NK-92 (cell line): ENCODE results near the gene GNB5.

Source experiments
- DNase-seq: peaks from one replicate; lab custom pipeline; 2025; ENCODE audit not compliant: unreplicated experiment; lab: John Stamatoyannopoulos, UW

The GNB5 gene

DNA sequence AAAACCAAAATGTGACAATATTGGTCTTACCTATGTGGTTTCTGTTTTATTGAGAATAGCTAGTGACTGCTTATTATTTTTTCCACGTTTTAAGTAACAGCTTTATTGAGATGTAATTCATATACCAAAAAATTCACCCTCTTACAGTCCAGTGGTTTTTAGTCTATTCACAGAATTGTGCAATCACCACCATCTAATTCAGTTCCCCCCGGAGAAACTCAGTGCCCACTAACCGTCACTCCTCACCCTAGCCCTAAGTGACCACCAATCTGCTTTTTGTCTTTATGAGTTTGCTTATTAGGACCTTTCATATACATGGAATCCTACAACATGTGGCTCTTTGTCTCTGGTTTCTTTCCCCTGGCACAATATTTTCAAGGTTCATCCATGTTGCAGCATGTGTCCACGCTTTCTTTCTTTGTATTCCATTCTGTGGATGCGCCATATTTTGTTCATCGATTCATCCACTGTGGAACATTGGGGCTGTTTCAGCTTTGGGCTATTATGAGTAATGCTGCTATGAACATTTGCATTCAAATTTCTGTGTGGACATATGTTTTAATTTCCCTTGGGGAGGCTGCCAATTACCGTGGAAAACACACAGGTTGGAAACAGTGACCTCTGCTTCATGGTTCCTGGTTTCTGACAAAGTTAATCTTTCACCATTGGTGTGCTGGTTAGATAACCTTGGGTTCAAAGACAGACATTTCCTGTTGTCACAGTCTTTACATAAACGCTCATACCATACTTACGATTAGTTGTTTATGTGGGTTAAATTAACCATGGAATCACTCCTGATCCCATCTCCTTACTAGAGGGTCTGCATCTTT lies 75.4 kb downstream of the GNB5 start:
- no peak for DNase-seq

DNA sequence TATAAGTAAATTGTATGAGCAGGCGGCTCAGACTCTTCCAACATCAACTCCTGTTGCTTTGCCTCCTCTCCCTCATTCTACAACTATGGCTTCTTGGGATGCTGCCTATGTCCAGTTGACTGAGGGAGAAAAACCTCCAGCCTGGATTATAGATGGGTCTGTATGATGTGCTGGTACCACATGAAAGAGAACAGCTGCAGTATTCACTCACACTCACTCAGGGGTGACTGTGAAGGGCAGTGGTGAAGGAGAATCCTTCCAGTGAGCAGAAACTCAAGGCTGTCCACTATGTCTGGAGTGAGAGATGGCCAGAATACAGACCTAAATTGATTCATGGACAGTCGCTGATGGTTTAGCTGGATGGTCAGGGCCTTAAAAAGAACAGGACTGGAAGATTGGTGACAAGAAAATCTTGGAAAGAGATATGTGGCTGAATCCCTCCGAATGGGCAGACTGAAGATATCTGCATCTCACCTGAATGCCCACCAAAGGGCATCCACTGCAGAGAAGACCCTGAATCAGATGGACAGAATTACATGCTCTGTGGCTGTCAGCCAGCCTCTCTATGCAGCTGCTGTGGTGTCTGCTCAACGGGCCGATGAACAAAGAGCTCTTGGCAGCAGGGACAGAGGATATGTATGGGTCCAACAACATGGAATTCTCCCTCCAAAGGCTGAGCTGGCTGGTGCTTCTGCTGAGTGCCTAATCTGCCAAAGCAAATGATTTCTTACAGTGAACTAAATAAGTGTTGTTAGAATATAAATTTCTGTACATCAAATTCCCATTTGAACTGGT lies 76.7 kb downstream of the GNB5 start:
- no peak for DNase-seq

DNA sequence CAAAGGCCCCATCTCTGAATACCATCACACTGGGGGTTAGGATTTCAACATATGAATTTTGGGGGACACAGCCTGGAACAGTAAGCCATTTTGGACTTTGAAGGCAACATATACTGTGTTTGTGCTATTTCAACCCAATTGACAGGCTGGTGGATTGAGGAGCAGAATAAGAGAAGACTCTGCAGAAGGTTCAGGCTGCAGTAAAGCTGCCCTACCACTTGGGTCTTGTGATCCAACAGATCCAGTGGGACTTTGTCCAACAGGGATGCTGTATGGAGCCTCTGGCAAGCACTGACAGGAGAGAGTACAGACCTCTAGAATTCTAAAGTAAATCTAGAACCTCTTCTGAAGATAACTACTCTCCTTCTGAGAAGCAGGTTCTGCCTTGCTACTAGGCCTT lies 77.5 kb downstream of the GNB5 start:
- no peak for DNase-seq

DNA sequence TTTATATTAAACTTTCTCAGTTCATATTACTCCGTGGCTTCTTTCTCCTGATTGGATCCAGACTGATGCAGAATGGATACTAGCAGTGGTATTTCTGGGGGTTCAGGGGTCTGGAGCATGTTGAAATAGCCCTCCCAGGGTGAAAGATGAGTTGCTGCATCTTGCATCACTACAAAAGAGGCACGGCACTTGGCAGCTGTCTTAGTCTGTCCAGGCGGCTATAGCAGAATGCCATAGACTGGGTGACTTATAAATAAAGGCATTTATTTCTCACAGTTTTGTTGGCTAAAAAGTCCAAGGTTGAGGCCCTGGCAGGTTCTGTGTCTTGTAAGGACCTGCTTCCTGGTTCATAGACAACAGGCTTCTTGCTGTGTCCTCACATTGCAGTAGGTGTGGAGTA lies 78.0 kb downstream of the GNB5 start:
- DNase-seq = no peak

DNA sequence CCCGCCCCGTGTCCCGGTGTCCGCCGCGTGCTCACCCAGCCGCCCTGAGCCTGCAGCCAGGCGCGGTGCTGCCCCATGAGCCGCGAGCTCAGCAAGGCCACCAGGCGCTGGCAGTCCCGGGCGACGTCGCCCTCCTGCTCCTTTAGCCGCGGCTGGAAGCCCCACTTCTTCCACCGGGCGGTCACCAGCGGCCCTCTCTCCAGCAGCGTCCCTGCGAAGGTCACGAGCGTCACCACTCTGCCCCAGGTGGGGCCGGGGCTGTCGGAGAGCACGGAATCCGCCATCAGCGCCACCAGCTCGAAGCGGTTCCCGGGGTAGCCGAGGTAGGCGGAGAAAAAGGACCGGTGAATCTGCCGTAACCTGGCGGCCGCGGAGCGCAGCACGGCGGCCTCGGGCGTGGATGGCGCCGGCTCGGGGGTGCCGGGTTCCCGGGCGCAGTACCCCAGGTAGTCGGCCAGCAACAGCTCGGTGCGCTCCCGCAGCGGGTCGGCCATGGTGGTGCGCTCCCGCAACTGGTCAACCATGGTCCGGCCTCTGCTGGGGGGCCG lies 78.9 kb downstream of the GNB5 start:
- DNase-seq = no peak

DNA sequence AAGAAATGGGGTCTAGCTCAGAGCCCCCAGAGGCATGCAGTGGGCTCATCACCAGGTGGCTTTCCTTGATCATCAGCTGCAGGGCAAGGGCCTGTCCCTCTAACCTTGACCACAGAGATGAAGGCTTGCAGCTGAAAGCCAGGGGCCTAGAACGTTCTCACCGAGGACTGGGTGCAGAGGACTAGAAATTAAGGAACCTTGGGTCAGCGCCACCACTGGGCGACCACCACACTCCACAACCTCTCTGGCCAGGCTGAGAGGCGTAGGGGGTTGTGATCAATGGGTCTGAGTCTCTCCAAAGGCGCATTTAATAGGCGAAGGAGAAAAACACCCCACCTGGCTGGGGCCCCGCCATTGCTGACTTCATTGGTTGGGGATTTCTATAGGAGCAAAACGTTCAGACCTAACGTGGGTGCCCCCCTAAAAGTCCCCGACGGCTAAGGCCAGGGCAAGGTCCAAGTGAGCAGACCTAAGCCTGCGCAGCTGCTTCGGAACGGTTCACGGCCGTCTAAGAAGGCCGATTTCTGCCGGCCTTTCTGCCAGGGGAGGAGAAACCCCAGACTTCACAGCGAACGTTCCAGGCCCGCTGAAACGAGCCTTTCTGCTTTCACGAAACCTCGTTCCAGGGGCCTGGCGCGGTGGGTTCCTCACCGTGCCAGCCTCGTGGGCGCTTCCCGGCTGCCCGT lies 79.5 kb downstream of the GNB5 start:
- no peak for DNase-seq

DNA sequence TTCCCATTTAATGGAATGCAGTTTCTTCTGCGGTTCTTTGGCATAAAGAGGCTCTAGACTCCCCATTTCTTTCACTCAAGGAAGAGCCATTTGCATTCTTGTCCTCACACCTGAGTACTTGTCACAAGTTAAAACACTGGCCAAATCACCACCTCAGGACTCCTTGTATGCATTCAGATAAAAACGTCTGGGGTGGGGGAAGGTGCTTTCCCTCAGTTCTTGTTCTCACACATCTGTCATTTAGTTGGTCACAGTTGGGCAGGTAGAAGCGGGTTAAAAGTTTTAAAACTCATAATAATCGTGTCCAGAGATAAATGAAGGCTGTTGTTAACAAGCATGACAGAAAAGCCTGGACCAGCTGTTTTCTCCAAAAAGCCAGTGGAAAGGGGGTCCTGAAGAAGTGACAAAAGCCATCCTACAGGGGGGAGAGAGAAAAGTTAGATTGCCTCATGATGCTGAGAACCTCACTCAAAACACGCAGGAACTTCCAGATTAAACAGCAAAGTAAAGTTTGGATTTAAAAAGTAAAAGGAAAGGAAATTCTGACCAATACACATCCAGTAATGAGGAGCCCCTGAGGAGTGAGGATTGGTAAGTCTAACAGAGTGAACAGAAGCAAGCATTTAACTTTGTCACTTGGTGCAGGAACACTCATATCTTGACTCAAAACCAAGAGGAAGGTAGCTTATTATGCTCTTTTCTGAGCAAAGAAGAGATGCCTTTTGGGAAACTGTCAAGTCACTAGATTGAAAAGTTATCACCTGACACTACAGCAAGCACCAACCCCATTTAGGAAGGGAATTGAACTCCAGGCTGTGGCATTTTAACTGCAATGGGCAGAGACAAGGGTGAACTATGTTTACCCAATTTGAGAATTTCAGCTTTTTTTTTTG lies 81.4 kb downstream of the GNB5 start:
- no peak for DNase-seq

DNA sequence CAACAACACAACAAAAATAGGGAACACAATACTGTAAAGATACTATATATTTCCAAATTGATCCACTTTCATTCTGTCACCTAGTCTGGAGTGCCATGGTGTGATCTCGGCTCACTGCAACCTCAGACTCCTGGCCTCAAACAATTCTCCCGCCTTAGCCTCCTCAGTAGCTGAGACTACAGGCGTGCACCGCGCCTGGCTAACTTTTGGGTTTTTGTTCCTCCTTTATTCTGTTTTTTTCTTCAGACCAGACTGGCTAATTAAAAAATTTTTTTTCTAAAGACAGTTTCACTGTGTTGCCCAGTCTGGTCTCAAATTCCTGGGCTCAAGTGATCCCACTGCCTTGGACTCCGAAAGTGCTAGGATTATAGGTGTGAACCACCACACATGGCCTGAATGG lies 84.0 kb downstream of the GNB5 start:
- DNase-seq = no peak

DNA sequence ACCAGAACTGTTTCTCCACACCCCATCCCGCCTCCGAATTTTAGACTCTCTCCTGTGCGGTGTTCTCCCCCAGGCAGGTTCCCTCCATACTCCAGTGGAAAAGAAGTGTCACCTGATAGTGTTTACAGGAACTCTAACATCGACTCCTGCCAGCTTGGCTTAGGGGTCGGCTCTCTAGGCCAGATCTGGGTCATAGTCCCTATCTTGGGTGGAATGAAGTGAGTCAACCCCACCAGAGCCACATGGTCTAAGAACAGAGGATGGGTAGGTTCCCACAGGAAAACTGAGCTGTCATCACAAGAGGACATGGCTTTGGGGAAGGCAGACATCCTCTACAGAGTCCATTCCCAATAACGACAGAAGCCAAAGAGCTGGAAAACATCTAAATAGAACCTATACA lies 84.6 kb downstream of the GNB5 start:
- DNase-seq = no peak

DNA sequence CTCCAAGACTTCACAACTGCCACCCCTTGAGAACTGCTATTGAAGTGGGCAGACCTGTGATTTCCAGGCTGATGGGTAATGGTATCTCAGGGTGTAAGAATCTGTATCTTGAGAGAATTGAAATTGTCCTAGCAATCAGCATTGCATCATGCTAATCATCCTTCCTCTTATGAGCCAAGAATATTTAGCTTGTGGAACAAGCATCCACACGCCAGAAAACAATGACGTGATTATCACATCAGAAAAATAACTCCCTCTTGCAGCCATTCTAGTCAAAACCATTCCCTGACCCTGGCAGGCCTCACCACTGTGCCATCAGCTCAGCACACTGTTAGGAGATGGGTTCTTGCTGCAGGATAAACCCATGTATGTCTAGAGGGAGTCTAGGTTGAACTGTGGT lies 85.3 kb downstream of the GNB5 start:
- DNase-seq = no peak

DNA sequence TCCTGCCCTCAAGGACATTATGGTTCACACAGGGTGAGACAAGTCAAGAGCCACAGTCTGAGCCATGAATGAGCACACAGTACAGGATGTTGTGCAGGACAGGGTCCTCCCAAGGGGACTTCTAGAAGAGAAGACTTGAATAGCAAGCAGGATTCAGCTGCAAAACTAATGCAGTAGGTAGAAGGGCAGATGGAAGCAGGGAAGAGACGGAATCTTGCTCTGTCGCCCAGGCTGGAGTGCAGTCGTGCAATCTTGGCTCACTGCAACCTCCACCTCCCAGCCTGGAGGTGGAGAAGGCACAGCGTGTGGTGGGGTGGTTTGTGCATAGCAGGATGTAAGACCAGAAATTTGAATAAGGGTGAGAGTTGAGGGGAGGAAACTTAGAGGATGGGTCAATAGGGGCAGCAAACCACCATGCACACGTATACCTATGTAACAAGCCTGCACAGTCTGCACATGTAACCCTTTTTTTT lies 86.6 kb downstream of the GNB5 start:
- DNase-seq = no peak

DNA sequence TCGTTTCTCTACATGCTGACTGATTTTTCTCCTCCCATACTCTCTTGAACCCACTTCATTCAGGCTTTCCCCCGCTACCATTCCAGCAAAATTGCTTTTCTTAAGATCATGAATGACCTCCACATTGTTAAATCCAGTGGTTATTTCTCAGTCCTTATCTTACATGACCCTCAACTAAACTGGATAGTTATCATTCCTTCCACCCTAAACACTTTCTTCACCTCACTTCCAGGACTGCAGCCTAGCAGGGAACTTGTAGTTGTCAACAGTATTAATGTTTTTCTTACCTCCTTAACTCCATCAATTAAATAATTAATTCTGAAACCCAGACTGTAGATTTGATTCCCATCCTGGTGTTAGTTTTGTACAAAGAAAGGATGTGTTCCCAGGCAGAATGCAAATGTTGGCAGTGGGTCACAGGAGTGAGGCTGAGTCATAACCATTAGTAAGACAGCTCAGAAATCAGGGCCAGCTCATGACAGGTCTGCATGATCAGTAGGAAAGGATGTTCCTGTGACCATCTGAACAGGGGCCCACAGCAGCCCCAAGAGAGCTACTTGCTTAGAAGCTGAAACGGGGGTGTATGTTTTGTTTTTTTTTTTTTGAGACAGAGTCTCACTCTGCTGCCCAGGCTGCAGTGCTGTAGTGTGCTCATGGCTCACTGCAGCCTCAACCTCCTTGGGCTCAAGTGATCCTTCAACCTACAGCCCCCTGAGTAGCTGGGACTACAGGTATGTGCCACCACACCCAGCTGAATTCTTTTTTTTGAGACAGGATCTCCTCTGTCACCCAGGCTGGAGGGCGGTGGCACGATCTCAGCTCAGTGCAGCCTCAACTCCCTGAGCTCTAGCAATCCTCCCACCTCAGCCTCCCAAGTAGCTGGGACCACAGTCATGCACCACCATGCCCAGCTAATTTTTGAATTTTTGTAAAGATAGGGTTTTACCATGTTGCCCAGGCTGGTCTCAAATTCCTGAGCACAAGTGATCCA lies 87.7 kb downstream of the GNB5 start:
- no peak for DNase-seq

DNA sequence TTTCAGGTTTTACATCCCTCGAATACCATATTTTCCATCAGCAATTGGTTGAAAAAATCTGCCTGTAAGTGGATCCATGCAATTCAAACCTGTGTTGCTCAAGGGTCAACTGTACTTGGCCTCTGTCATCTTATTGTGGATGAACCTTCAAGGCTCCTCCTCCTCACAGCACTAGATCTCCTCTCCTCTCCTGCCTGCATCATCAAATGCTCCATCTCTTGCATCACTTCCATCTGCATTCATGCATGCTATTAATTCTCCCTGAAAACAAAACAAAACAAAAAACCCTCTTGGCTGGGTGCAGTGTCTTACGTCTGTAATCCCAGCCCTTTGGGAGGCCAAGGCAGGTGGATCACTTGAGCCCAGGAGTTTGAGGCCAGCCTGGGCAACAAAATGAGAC lies 88.7 kb downstream of the GNB5 start:
- no peak for DNase-seq

DNA sequence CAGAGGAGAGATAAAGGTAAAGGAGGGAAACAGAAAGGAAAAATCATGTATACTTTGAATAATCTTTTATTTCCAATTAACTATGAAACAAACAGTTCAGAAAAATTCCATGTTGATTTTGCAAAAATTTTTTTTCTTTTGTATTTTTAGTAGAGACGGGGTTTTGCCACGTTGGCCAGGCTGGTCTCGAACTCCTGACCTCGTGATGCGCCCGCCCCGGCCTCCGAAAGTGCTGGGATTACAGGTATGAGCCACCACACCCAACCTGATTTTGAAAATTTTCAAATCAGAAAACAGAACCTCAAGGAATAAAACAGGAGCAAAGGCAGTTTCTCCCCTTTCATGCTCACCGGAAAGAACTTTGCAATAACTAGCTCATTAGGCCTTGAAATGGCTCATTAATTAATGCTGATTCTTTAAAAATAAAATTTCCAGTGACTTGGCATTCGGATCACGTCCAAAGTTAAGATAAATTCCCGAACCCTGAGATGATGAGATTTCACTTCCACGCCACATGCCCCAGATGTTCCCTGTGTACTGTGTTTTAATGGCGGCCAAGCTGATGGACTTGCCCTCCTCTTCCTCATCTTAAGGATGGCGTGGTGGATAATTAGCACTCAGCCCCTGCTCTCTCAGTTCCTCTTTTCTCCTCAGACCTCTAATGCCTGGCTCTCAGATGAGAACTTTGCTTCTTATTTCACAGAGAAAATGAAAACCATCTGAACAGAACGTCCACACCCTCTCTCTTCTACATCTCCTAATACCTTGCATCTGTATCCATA lies 89.5 kb downstream of the GNB5 start:
- no peak for DNase-seq

DNA sequence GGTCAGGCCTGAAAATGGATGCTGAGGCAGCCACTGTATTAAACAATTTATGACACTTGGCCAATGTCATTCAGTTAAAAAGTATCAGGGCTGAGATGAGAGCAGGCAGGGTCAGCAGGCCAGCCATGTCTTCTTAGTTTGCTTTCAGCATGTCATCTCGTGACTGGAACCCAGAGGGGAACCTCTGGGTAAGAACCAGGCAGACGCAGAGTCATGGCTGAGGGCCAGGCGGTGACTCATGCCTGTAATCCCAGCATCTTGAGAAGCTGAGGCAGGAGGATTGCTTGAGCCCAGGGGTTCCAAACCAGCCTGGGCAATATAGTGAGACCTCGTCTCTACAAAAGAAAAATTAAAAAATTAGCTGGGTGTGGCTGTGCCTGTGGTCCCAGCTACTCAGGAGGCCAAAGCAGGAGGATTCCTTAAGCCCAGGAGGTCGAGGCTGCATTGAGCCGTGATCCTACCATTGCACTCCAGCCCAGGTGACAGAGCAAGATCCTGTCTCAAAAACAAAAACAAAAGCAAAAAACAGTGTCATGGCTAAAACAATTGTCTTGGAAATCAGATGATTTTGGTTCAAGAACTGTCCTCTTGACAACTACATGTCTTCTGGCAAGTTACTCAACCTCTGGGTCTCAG lies 90.3 kb downstream of the GNB5 start:
- DNase-seq = no peak

DNA sequence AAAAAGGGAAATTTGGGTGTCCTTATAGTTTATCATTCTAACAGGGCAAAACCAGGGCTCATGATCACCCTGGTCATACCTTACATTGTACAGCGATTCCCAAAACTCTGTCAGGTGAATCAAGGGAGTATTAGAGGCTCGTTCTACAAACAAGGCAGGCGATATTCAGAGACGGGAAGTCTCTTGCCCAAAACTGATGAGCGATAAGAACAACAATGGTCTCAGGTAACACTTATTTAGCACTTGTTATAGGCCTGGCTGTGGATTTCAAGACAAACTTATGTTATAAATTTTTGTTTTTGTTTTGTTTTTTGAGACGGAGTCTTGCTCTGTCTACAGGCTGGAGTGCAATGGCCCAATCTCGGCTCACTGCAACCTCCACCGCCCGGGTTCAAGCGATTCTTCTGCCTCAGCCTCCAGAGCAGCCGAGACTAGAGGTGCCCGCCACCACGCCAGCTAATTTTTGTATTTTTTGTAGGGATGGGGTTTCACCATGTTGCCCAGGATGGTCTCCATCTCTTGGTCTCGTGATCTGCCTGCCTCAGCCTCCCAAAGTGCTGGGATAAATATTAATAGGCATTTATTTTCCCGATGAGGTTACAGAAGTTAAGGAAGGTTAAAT lies 91.4 kb downstream of the GNB5 start:
- DNase-seq = no peak

DNA sequence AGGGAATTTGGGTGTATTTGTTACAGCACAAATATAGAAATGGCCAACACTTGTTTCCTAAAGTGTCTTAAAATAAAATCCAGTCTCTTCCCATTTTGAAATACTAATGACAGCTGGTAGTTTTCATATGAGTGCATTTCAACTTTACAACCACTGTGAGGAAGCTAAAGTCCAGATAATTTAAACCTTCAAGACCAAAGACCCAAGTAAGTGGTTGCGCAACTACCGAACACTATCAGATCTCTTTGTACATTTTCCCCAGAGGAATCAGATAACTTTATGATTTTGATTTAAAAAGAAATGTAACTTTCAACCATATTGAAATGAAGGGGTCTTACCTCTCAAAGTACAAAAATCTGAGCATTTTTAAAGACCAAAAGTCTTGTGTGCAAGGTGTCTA lies 92.9 kb downstream of the GNB5 start:
- no peak for DNase-seq

DNA sequence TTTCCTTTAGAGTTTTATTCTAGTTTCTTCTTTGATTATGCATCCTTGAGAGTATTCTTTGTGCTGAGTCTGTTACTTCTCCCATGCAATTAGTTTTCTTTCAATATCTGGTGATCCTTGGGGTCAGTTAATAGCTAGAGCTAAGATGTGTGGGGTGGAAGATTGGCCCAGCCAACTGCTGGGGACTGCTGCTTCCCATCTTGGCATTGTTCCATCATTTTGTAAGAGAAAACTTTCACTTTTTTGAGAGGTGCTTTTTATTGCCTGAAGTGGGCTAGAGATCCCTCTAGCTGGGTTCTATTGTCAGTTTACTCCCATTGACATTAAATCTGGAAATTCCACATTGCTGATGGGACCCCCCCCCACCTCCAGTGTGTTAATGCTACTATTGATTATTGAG lies 94.0 kb downstream of the GNB5 start:
- DNase-seq = no peak
